GM12891 (cell line): Measurements from ENCODE around the gene ZAP70.
"Not testable (repeated sequence)": the region's sequence is repeated elsewhere in the genome, so short reads cannot be mapped to it uniquely, and the experiment has no call there.

Experiments used
- DNase-seq: peaks from one replicate; pipeline ENCODE4 v3.0.0; 2011; ENCODE audit warnings: low spot score; ENCODE audit not compliant: insufficient read length
- FAIRE-seq: peaks from 2 replicates; lab custom pipeline; 2011; peaks lifted over from hg19 to GRCh38; lab: Jason Lieb, UNC
- PAX5 ChIP-seq: IDR thresholded peaks from 2 replicates; pipeline ENCODE4 v1.6.1; 2011; ENCODE audit warnings: low read length, moderate library complexity, mild to moderate bottlenecking; ENCODE audit not compliant: insufficient read depth, severe bottlenecking
- POLR2A ChIP-seq: IDR thresholded peaks from 2 replicates; pipeline ENCODE4 v1.6.1; 2011; ENCODE audit warnings: low read depth, low read length, control low read depth
- POLR2AphosphoS5 ChIP-seq: IDR thresholded peaks from 2 replicates; pipeline ENCODE4 v1.6.1; 2011; ENCODE audit warnings: low read depth, low read length, control low read depth
- POU2F2 ChIP-seq: IDR thresholded peaks from 2 replicates; pipeline ENCODE4 v1.6.1; 2011; ENCODE audit warnings: low read depth, mild to moderate bottlenecking, control low read depth, low read length, moderate library complexity
- SPI1 ChIP-seq: IDR thresholded peaks from 2 replicates; pipeline ENCODE4 v1.6.1; 2011; ENCODE audit warnings: low read depth, low read length, control low read depth
- TAF1 ChIP-seq: IDR thresholded peaks from 2 replicates; pipeline ENCODE4 v1.6.1; 2011; ENCODE audit warnings: low read depth, low read length, control low read depth

The ZAP70 gene

GRCh38 chr2:97706708-97707345 lies 6.5 kb upstream of the ZAP70 start:
- DNase-seq (no peak), FAIRE-seq (no peak)
- TF ChIP-seq SPI1, result no peak
- no peak for TF ChIP-seq TAF1
- TF ChIP-seq POLR2AphosphoS5, result no peak
- TF ChIP-seq PAX5, result no peak
- no peak for TF ChIP-seq POLR2A
- TF ChIP-seq POU2F2, result no peak

- DNase-seq (no peak), FAIRE-seq (no peak)
- TF ChIP-seq POU2F2 (no peak), SPI1 (no peak), POLR2A (no peak), POLR2AphosphoS5 (no peak), PAX5 (no peak), TAF1 (no peak)
These were observed 5.9 kb upstream of the ZAP70 start for GRCh38 chr2:97707362-97708047.

DNA sequence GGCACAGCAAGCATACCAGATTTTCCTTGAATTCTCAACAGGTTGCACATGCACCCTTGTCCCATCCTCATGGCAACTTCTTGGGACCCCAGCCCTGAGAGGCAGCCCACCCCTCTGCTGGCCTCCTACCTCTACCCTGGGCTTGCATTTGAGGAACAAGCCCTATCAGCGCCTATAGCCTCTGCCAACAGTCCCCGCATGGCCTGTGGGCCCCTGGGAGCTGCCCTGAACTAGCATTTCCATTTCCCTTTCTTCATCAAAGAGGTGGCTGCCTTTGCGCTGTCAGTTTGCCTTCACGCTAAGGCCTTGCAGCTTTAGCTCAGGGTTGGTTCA lies 5.4 kb upstream of the ZAP70 start:
- no peak for DNase-seq
- TF ChIP-seq SPI1, result no peak
- no peak for TF ChIP-seq PAX5
- no peak for TF ChIP-seq POLR2A
- TF ChIP-seq TAF1, result no peak
- no peak for TF ChIP-seq POU2F2
- TF ChIP-seq POLR2AphosphoS5, result no peak
- FAIRE-seq, result no peak

GRCh38 chr2:97708608-97709007 lies 4.8 kb upstream of the ZAP70 start:
- TF ChIP-seq POLR2A (no peak), PAX5 (no peak), POLR2AphosphoS5 (no peak), POU2F2 (no peak), TAF1 (no peak), SPI1 (no peak)
- FAIRE-seq (no peak), DNase-seq (no peak)

DNA sequence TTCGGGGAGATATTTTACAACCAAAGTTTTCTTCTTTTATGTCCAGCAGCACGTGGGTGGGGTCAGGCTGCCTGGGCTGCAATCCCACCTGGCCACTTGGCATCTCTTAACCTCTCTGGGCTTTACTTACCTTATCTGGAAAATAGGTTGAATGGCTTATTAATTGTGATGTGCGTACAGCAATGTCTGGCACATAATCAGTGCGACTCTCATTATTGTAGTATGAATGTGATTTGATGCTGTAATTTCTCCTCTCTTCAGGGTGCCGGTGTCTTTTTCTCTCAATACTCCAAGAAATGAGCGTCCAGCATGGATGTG lies 2.0 kb upstream of the ZAP70 start:
- no peak for FAIRE-seq
- no peak for DNase-seq
- no peak for TF ChIP-seq POLR2AphosphoS5
- TF ChIP-seq TAF1, result no peak
- no peak for TF ChIP-seq SPI1
- no peak for TF ChIP-seq POU2F2
- no peak for TF ChIP-seq PAX5
- no peak for TF ChIP-seq POLR2A

DNA sequence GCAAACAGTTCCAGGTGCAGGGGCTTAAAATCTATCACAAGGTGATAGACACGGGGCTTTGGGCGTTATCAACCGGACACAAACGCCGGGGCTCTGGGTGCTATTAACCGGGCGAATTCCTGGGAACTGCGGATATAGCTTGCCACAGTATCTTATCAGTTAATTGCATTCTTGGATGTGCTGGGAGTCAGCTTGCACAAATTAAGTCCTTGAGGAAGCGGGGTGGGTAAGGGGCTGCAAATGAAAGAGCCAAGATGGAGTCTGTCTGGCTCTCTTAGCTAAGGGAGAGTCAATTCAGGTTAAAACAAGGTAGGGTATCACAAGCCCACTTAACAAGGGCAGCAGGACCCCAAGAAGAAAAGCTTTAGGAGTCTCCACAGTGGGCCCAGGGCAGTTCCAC lies 1.2 kb upstream of the ZAP70 start:
- not testable (repeated sequence) for FAIRE-seq, DNase-seq

DNA sequence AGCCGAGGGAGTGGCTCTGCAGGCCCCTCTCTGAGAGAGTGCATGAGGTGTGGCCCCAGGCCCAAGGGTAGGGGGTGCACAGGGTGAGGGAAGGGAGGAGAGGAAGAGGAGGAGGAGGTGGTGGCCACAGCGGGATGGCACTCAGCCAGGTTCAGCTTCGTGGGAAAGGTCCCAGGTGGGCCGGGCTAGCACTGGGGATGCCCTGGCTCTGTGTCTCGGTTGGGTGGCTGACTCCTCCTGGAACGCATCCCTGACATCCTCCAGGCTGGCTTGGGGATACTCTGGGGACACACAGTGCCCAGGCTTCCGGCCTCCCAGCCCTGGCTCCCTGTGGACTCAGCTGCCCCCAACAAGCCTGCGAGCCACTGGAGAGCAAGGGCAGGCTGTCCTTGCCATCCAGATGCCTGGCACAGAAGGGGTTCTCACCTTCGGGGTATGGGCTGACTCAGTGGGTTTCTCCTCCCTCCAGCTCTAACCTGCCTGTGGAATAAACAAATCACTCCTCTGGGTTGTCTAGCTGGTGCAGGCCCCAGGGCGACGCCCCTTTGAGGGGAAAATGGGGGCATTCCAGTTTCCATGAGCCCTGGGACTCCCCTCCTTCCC lies 582 bp upstream of the ZAP70 start:
- TF ChIP-seq TAF1 (no peak), POLR2A (no peak), POU2F2 (no peak), POLR2AphosphoS5 (no peak), SPI1 (no peak), PAX5 (no peak)
- no peak for FAIRE-seq
- DNase-seq, result no peak

DNA sequence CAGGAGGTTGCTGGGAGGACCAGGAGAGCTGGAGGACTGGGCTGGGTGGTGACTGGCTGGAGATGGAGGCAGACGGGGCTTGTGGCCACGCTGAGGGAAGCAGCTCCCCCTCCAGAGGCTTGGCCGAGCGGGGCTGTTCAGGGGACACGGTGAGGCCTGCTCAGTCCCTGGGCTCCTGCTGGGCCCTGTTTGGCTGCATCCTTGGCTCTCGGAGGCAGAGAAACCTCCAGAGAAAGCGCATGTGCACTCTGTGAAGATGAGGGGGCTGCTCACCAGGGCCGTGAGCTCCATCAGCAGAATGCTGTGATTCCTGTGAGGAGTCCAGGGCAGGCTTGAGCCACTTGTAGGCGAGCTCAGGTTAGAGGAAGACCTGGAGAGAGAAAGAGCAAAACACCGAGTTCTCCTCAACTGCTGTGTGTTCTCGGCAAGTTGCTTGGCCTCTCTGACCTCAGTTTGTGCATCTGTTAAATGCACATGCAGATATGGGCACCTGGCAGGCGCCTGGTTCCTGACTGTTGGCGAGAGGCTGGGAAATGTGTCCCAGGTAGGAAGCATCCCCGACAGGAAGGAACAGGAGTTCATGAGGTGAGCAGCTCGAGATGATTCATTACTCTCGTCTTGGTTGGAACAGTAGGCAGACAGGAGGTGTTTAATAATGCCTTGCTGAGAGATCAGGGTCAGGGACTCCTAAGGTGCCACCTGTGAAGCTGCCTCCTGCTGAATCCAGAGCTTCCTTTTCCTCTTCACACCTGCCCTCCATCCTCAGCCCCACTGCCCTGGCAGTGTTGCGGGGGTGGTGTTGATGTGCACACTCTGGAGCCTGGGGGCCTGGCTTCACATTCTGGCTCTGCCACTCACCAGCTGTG lies 941 bp downstream of the ZAP70 start:
- no peak for TF ChIP-seq SPI1
- TF ChIP-seq POLR2A, result no peak
- no peak for TF ChIP-seq POLR2AphosphoS5
- no peak for TF ChIP-seq POU2F2
- TF ChIP-seq PAX5, result no peak
- no peak for TF ChIP-seq TAF1
- DNase-seq (no peak), FAIRE-seq (no peak)

DNA sequence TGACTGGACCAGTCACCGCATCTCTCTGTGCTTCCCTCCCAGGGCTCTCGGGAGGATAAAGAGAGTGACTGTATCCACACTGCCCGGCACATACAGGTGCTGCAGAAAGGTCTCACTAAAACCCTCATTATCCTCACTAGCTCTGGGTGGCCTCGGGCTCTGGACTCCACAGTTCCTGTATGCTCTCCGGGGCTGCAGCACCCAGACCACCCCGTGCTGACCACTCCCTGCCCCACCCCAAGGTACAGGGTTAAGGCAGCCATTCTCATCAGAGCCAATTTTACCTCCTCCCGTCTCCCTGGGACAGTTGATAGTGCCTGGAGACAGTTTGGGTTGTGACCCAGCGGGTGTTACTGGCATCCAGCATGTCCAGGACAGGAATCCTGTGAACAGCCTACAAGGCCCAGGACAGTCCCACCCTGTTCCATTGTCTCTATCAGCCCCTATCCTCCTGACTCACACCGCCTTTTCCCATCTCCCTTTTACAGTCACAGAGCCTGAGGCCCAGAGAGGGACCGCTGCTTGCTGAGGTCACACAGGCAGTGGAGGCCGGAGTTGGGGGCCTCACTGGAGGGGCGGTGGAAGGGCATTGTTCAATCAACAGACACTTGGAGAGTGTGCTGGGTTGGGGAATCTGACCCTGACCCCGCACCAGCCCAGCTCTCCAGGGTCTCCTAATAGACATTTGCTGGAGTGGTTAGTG lies 1.7 kb downstream of the ZAP70 start:
- DNase-seq, result no peak
- no peak for TF ChIP-seq SPI1
- TF ChIP-seq PAX5, result no peak
- no peak for TF ChIP-seq TAF1
- no peak for TF ChIP-seq POLR2AphosphoS5
- FAIRE-seq, result no peak
